ENCODE data around the gene MAT1A. TPM values are rescaled to one million over a fixed set of nuclear protein-coding genes. Genes with fewer than 3 reads are reported as not detected.
"Not testable (repeated sequence)": the region's sequence is repeated elsewhere in the genome, so short reads cannot be mapped to it uniquely, and the experiment has no call there.

Gene MAT1A
- total and polyA plus RNA-seq, 2 of the 13 experiments (the other 11 are each of a cell fraction or from before 2014, with no cell fraction given) = 57.1 to 76.9 TPM

DNA sequence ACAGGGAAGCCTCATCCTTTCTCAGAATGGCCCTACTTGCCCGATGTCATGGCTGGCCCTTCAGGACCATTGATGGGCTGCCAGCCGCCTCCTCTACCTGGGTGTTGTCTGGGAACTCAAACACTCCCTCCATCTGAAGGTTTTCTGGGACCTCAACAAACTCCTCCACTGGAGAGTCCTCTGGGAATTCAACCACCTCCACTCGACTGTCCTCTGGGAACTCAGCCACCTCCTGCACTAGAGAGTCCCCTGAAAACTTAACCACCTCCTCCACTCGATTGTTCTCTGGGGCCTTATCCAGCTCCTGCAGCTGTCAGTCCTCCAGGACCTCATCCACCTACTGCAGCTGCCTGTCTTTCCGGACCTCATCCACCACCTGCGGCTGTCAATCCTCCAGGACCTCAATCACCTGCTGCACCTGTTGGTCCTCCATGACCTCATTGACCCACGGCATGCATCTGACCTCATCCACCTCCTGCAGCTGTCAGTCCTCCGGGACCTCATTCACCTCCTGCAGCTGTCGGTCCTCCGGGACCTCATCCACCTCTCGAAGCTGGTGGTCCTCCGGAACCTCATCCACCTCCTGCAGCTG, 37.1 kb downstream of the MAT1A start (continued):
- TF ChIP-seq, protein P1, sequence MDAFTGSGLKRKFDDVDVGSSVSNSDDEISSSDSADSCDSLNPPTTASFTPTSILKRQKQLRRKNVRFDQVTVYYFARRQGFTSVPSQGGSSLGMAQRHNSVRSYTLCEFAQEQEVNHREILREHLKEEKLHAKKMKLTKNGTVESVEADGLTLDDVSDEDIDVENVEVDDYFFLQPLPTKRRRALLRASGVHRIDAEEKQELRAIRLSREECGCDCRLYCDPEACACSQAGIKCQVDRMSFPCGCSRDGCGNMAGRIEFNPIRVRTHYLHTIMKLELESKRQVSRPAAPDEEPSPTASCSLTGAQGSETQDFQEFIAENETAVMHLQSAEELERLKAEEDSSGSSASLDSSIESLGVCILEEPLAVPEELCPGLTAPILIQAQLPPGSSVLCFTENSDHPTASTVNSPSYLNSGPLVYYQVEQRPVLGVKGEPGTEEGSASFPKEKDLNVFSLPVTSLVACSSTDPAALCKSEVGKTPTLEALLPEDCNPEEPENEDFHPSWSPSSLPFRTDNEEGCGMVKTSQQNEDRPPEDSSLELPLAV (CRISPR knock-in tag; conservative IDR thresholded peaks at IDR 0.05; ENCODE audit: low read depth) = no peak

DNA sequence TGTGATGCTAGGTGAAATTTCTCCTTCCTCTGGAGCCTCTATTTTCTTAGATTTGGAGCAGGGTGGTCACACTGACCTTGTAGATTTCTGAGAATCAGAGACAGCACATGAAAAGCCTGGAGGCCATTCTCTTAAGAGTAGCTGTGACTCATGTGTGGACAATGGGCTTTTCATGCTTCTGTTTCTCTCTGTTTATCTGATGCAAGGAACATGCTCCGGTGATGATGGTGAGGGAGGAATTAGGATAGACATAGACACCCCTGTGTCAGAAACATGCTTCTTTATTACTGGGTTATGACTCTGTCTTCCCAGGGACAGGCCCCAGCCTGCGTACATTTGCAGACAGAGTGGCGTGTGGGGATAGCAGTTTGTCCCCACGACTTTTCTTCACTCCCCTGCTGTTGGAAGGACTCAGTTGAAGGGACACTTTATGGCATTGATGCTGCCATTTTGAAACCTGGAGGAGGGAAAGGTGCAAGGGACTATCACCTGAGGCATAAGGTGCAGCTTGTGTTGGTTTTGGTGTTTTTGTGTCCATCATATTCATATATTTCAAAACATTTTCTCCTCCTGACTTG, 37.7 kb downstream of the MAT1A start:
- H4K20me1 ChIP-seq (ENCODE audit: insufficient read depth, low read length); FAIRE-seq; BruUV-seq (replicated peaks); CTCF ChIA-PET (ENCODE audit: low intra/inter-chr PET ratio, low total read pairs); DNase-seq (ENCODE audit: low spot score); H3K4me1 ChIP-seq (ENCODE audit: insufficient read depth, low read length); intact Hi-C loops (cut with micrococcal nuclease; ENCODE audit: unreplicated experiment); H3K4me3 ChIP-seq (replicated peaks in 1 of 3; ENCODE audit: insufficient read depth in 1 of 3, low read depth in 2 of 3, low read length in 3 of 3); H3K4me2 ChIP-seq (ENCODE audit: low read depth, low read length); H3K9me3 ChIP-seq (ENCODE audit: low read length); POLR2A ChIA-PET; ATAC-seq; H3K27ac ChIP-seq (ENCODE audit: extremely low read length, insufficient read depth, low read length); H3K79me2 ChIP-seq (ENCODE audit: insufficient read depth, low read length); H3K36me3 ChIP-seq (replicated peaks in 1 of 2; ENCODE audit: control insufficient read depth in 1 of 2, insufficient read depth in 2 of 2, low read length in 2 of 2); H2AFZ ChIP-seq (ENCODE audit: low read length); H3K9ac ChIP-seq (ENCODE audit: insufficient read depth, low read depth, low read length): not testable (repeated sequence)
- in situ Hi-C loops (cut with HindIII; ENCODE audit: extremely low pct_ligation_motif_present, low pct_unique_long_range_greater_than_20kb) = loop anchor here (25.0 kb wide), 1 partner anchor 261 kb away; no protein-coding TSS in a partner anchor
- peaks cover 0 to 13% of the 10 kb centered on the region in 2 experiments; a peak in 4 of 5 replicates for H3K27me3 ChIP-seq (ENCODE audit: control insufficient read depth in 1 of 2, insufficient read depth in 2 of 2, low read length in 2 of 2)
- 51% methylated on average over 3 of the region's 4 CpGs for WGBS (ENCODE audit: low lambda C conversion rate)

DNA sequence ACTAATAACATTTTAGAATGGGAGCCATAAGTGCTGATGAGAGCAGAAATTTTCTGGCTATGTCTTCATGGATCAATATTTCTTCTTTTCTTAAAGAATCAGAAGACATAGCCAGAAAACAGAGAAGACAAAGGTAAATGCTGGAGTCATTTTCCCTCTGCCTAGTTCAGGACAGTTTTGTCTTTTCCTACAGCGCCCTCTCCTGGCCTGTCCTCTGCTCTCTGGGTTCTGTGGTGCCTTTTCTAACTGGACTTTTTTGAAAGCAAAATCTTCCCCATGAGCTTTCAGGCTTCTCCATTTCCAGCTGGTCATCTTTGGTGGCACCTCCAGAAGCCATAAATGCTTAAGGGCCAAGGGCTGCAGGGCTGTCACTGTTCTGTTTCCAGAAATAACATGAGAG, 39.1 kb downstream of the MAT1A start:
- H3K27ac ChIP-seq (ENCODE audit: extremely low read length, insufficient read depth, low read length); H3K36me3 ChIP-seq (replicated peaks in 1 of 2; ENCODE audit: control insufficient read depth in 1 of 2, insufficient read depth in 2 of 2, low read length in 2 of 2); H3K9ac ChIP-seq (ENCODE audit: insufficient read depth, low read depth, low read length); CTCF ChIA-PET (ENCODE audit: low intra/inter-chr PET ratio, low total read pairs); H3K9me3 ChIP-seq (ENCODE audit: low read length); H3K79me2 ChIP-seq (ENCODE audit: insufficient read depth, low read length); H2AFZ ChIP-seq (ENCODE audit: low read length); H3K4me2 ChIP-seq (ENCODE audit: low read depth, low read length); DNase-seq (ENCODE audit: low spot score); H3K4me1 ChIP-seq (ENCODE audit: insufficient read depth, low read length); POLR2A ChIA-PET; H4K20me1 ChIP-seq (ENCODE audit: insufficient read depth, low read length); H3K4me3 ChIP-seq (replicated peaks in 1 of 3; ENCODE audit: insufficient read depth in 1 of 3, low read depth in 2 of 3, low read length in 3 of 3); BruUV-seq (replicated peaks); intact Hi-C loops (cut with micrococcal nuclease; ENCODE audit: unreplicated experiment): not testable (repeated sequence)
- FAIRE-seq (peak; percentile 83), ATAC-seq (peak; percentile 82)
- WGBS (ENCODE audit: low lambda C conversion rate) = no CpG with 5 or more reads among the region's 1 CpG
- peaks cover 0 to 13% of the 10 kb centered on the region in 2 experiments; a peak in 4 of 5 replicates for H3K27me3 ChIP-seq (ENCODE audit: control insufficient read depth in 1 of 2, insufficient read depth in 2 of 2, low read length in 2 of 2)
- in situ Hi-C loops (cut with HindIII; ENCODE audit: extremely low pct_ligation_motif_present, low pct_unique_long_range_greater_than_20kb) = loop anchor here (25.0 kb wide), 1 partner anchor 262 kb away; no protein-coding TSS in a partner anchor

DNA sequence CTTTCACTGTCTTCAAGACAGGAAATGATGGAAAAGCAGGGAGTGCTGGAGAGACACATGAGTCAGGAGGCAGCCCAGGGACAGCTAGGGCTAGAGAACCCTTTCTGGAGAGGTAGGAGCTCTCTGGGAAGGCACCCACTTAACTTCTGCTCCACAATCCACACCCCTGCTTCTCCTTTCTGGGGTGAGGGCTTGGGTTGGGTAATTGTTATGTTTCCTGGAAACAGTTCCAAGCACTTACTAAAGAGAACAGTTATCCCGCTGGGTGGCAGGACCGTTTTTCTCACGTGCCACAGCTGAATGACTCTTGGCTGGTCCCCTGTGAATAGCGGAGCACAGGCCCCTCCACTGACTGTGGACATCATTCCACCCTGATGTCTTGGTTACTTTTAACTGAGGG, 39.6 kb downstream of the MAT1A start:
- POLR2A ChIA-PET; ATAC-seq; H3K4me3 ChIP-seq (replicated peaks in 1 of 3; ENCODE audit: insufficient read depth in 1 of 3, low read depth in 2 of 3, low read length in 3 of 3); BruUV-seq (replicated peaks); H3K4me2 ChIP-seq (ENCODE audit: low read depth, low read length); FAIRE-seq; H4K20me1 ChIP-seq (ENCODE audit: insufficient read depth, low read length); DNase-seq (ENCODE audit: low spot score); H2AFZ ChIP-seq (ENCODE audit: low read length); intact Hi-C loops (cut with micrococcal nuclease; ENCODE audit: unreplicated experiment); H3K4me1 ChIP-seq (ENCODE audit: insufficient read depth, low read length); H3K79me2 ChIP-seq (ENCODE audit: insufficient read depth, low read length); H3K36me3 ChIP-seq (replicated peaks in 1 of 2; ENCODE audit: control insufficient read depth in 1 of 2, insufficient read depth in 2 of 2, low read length in 2 of 2); H3K9me3 ChIP-seq (ENCODE audit: low read length); CTCF ChIA-PET (ENCODE audit: low intra/inter-chr PET ratio, low total read pairs); H3K9ac ChIP-seq (ENCODE audit: insufficient read depth, low read depth, low read length); H3K27ac ChIP-seq (ENCODE audit: extremely low read length, insufficient read depth, low read length): not testable (repeated sequence)
- in situ Hi-C loops (cut with HindIII; ENCODE audit: extremely low pct_ligation_motif_present, low pct_unique_long_range_greater_than_20kb) = loop anchor here (25.0 kb wide), 1 partner anchor 262 kb away; no protein-coding TSS in a partner anchor
- 20% methylated on average over 3 of the region's 4 CpGs for WGBS (ENCODE audit: low lambda C conversion rate)
- H3K27me3 ChIP-seq (ENCODE audit: control insufficient read depth in 1 of 2, insufficient read depth in 2 of 2, low read length in 2 of 2) = peaks cover 0 to 13% of the 10 kb centered on the region in 2 experiments; a peak in 4 of 5 replicates

Measured in HepG2 (cell line).